NCI-H2029 (cell line): ENCODE results near the gene BTBD2.

Experiments
- DNase-seq: peaks from one replicate; lab custom pipeline; 2025; lab: John Stamatoyannopoulos, UW

Gene BTBD2

DNA sequence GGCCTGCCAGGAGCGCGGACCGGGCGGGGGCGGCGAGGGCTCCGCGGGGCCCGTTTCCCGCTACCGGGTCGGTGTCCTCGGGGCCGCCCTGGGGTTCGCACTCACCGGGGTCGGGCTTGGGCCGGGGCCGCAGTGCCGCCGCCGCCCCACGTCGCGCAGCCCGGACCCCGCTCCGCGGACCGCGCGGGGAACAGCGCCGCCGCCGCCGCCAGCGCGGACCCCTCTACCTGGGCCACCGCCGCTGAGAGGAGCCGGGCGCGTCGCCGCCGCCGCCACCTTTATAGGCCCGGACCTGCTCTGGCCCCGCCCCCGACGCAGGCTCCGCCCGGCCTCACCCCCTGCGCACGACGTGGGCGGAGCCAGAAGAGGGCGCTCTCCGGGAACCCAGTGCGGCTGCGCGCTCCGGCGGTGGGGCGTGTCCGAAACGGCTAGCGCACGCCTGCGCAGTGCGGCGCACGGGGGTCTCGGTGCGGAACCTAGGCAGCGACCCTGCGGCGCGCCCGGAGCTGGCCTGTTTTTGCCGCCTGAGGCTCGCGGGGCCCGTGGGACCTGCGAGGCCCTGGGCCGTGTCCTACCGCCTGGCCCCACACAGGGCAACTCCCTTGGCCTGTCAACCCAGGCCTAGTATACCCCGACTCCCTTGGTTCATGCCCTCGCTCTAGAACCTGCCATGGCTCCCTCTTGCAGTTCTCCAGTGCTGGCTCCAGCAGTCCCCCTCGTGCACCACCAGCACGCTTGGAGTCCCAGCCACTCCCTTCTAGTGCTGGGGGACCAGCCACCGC lies 35.7 kb upstream of the BTBD2 start, which contains the start of gene MKNK2:
MKNK2 (minus strand) TSS at position 254 of the 782 bp plus-strand sequence. CDS start 393 bp downstream, outside the sequence.
- peak; percentile 74 for DNase-seq

DNA sequence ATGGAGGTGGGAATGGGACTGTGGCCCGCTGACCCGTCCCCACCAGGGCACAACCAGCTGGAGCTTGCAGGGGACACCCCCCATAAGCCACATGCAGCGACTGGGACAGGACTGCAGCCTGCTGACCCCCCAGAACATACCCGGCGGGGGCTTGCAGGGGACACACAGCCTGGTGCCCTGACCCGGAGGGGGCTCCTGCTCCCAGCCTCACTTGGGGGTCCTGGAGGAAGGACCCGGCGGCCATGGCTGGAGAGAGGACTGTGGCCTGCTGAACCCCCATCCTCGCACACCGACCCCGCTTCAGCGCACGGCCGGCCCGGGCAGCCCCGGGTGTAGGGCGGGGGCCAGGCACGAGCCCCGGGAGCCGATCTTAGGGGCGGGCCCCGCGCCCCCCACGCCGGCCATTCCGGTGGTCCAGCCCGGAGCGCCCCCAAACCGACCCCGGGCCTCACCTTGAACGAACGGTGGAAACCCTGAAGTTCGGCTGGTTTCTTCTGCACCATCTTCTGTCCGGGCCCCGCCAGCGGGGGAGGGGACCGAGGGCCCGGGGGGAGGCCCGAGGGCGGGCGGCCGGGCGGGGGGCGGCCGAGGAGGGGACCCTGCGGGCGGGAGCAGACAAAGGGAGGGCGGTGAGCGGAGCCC lies 35.0 kb upstream of the BTBD2 start:
- DNase-seq = no peak

DNA sequence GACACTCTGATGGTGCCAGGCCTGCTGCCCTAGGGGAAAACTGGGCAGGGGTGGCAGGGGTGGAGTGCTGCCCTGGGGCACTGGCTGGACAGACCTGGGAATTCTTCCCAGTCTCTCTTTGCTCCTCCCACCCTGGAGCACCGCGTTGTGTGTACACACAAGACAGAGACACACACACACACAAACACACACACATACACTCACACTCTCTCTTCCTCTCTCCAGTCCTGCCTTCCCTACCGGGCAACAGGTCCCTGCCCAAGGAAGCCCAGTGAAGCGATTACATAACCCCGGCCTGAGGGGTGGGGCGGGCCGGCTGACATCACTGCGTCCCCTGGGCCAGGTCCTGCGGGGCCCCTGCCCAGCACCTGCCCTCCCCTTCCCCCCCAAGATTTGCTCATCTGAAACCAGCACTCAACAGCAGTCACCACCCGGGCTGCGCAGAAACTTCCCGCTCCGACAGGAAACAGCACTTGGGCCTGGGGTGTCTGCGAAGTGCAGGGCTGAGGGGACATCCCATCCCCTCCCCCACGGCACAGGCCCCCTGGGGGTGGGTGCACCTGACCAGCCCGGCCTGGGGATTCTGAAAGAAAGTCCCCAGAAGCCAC lies 34.3 kb upstream of the BTBD2 start:
- peak; percentile 78 for DNase-seq

DNA sequence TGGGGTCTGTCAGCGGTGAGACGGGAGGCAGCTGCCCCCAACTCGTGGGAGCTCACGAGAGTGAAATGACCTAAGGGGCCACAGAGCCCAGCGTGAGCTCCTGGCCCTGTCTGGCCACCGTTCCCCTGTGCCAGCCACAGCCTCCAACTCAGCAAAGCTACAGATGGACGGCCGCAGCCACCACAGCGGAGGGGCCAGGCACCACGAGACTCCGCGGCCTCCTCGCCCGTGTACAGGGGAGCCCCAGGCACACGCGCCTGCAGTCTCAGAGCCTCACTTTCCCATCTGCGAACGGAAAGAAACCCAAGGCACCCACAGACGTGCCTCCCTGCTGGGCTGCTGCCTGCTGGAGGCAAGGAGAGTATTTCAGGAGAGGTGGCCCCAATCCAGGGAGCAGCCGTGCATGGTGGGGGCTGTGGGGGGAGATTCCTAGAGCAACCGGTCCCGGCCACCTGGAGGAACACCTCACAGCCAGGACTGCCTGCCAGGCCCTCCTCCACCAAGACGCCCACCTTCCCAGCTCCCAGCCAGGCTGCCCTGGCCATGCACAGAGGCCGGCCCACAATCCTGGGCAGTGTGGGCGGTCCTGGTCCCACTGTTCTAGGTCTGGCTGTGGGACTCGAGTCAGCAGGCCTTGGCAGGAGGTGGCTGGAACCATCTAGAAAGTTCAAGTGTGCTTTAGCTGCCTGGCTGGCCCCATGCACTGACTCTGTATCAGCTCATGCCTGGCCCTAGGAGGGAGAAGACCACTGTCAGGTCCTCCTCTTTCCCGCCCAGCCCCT lies 33.6 kb upstream of the BTBD2 start:
- DNase-seq = no peak

DNA sequence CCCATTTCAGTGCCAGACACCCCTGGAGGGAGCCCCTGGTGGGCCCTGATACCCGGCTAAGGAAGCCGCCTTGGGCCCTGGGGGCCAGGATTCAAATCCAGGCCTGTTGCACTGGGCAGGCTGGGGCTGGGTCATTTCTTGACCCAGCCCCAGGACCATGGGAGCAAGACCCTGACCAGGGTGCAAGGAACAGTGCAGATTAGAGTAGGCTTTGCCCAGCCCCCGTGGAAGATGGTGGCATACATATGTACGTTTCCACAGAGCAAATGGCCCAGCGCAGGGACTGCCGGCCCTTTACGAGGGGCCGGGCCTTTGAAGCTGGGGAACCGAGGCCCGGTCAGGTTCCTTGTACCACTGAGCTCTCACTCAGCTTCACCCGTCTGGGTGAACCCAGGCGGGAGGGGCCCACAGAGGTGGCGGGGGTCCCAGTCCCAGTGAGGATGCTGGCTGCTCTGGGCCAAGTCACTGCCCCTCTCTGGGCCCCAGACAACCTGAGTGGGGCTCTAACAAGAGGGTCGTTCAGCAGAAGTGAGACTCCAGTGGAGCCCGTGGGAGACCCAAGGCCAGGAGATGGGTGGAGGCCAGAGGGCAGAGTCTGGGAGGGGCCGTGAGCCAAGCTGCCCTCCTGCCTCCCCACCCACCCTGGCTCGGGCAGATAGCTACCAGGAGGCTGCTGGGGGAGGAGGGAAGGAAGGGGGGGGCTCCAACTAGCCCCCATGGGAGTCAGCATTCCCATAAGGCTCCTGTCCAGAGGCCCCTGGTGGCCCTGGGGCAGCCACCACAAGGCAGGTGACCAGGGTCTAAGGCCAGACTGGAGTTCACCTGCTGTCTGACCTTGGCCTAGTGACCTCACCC lies 32.8 kb upstream of the BTBD2 start:
- no peak for DNase-seq

DNA sequence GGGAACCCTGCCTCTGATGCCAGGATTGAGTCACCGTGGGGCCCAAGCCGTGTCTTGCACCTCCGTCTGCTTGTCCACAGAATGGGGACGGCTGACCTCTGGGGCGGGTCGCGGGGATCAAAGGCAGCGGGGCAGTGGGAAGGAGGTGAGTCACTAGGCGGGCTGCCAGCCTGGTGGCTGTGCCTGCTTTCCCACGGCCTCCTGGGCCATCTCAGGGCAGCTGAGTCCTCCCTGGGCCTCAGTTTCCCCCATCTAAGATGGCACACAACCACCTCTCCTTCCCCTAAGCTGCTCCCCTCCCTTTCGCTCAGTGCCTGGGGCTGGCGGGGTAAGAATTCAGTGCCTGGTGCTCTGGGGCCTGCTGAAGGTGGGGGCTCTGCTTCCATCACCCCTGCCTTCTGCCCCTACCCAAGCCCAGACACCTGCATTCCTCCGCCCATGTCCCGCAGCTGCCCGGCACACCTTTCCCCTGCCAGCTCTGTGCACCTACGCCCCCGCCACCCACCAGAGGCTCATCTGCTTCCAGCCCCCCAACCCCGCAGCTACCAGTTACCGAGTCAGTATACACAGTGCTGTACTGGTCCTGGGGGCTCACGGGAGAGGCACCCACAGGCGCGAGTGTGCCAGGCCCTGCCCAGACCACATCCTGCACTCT lies 32.1 kb upstream of the BTBD2 start:
- DNase-seq = no peak

DNA sequence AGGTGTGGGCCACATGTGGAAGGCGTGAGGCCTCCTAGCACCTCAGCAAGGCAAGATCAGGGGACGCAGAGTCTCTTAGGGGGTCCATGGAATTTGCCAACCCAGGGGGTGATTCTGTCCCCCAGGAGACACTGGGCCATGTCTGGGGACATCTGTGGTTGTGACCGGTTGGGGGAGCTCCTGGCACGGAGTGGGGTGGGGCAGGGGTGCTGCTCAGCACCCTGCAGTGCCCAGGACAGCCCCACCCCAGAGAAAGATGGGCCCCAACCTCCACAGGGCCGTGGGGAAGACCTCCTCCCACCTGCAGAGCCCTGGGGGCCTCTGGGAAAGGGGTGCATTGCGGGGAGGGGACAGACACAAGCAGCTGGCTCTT lies 31.5 kb upstream of the BTBD2 start:
- no peak for DNase-seq

DNA sequence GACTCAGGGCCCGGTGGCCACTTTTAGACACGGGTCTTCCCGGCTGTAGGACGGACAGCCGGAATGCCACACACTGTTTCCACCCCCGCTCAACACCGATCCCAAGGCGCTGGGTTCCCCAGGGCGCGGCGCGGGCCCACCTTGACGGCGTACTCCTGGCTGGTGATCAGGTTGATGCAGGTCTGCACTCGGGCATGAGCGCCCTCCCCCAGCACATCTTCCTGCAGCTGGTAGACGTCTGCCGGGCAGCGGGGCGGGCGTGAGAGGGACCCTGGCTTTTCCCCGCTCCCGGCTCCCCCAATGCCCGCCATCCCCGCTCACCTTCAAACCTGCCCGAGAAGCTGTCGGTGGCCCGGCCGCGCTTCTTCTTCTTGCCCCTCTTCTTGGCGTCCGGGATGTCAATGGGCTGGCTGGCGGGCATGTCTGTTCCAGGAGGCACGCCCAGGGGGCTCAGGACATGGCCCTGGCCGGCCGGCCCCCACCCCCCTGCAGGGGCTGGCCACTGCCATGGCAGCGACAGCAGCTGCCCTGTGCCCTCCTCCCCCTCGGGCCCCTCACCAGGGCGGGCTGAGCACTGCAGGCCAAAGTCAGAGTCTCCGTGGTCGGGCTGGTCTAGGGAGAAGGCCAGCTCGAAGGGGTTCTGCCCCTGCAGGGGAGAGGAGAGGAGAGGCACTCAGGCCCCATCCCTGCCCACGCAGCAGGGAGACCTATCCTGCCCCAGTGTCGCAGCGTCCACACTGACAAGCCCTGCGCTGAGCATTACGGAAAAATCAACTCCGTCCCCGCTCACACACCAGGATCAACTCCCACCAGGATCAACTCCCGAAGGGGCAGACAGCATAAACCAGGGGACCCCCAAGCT lies 30.8 kb upstream of the BTBD2 start:
- DNase-seq = no peak

DNA sequence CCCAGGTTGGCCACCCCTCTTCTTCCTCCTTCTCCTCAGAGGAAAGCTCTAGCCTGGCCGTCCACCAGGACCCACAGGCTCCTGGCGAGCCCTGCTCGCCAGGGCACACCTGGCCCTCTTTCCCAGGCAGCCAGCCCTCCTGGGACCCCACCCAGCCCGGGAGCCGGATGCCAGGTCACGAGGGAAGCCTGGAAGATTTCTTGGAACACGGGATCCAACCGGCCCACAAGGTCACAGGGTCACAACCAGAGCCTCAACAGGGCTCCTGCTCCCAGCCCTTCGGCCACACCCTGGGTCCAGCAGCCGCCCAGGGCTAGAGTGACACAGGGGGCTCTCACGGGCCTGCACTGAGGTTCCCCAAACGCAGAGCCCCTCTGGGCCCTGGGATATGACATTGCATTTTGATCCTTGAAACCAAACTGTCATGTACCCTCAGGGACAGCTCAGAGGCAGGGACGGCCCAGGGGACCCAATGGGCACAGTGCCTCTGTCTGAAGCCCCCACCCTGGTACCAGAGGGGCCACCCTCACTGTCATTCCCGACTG lies 30.1 kb upstream of the BTBD2 start:
- DNase-seq = no peak

DNA sequence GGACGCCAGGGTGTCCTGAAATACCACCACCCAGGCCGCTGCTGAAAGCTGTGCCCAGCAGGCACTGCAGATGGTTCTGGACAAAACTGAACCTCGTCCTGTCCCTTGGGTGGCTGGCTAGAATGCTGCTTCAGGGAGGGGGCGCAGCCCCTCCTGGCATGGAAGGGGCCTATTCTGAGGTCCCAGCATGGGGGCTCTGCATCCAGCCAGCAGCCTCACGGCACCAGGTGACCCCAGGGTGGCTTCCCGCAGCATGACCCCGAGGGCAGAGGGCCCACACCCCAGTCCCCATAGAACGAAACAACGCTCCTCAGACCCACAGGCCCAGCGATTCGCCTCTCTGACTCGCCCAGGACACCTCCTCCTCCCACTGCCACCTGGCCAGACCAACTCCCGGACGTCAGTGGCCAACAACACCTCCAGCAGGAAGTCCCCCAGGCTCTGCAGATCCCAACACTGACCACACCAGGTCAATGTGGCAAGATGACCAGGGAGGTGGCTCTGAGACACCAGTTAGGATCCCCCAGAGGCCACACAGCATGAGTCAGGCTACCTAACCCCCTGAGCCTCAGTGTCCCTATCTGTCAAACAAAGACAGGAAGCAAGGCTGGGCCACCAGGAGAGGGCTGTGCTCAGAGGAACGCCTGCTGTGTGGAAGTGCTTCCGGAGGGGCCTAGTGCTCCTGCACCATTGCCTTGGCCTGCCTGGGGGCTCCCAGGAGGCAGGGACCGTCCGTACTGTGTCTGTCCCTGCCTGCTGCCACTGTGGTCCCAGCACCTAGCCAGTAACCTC lies 29.4 kb upstream of the BTBD2 start:
- DNase-seq = no peak

DNA sequence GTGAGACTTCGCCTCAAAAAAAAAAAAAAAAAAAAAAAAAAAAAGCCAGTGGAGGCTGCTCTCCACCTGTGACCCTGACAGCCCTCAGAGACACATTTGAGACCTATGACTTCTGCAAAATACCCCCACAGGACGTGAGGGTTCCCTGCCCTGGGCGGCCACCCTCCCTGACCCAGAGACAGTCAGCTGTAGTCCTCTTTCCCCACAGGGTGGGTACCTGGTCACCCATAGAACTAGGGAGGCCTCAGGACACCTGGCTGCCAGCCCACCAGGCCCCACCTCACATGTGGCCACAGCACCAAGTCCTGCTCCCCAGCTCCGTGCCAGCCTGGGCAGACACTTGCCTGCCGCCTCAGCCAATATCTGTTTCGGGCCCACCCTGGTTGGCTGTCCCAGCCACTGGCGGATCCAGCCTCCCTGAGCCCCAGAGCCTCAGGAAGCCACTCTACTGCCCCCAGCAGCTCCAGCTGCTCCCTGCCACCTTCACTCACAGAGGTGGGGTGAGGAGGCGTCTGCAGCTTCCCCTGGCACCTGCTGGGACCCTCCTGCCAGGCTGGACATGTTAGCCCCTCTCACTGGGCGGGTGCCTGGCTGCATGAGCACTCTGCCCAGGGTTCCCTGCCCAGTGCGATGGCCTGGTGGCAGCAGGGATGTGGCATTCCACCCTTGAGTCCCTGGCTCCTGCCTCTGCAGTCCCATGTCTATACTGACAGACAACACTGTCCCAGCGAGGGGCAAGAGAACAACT lies 28.6 kb upstream of the BTBD2 start:
- DNase-seq = no peak

DNA sequence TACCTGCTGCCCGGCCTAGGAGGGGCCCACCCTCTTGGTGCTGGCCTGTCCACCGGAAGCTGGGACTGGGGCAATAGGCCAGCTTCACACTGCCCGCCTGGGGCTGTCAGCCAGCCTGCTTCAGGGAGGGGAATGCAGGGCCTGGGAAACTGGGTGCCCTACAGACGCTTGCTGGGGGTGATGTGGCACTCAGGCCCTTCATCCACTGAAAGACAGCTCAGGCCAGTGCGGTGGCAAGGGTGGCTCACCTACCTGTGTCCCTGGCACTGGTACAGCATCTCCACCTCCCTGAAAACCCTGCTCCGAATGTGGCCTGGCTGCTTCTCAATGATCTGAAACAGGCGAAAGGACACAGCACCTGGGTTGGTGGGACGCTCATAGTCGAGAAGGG lies 27.7 kb upstream of the BTBD2 start:
- DNase-seq = no peak

DNA sequence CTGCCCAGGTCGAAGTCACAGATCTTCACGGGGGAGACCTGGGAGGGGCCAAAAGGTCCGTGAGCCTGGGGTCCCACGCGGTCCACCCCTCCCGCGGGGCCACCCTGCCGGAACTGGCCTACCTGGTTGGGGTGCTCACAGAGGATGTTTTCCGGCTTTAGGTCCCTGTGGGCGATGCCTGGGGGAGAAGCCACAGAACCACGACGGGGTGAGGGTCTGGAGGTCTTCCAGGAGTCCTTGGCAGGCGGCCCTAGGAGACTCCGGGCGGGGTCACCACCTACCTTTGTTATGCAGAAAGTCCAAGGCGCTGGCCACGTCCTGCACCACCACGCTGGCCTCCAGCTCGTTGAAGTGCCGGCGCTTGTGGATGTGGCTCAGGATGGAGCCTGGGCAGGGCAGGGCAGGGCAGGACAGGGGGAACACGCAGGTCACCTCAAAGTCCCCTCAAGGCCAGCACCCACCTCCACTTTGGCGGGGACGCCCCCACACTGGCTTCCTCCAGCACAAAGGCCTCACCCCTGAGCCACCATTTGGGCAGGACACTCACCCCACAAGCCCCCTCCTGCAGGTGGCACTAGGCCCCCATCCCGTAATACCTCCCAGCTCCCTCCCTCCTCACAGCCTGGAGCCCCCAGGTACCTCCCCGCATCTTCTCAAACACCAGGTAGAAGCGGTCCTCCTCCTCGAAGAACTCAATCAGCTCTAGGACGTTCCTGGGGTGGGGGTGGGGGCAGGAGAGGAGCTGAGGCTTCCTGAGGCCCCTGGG lies 27.2 kb upstream of the BTBD2 start:
- DNase-seq = no peak

DNA sequence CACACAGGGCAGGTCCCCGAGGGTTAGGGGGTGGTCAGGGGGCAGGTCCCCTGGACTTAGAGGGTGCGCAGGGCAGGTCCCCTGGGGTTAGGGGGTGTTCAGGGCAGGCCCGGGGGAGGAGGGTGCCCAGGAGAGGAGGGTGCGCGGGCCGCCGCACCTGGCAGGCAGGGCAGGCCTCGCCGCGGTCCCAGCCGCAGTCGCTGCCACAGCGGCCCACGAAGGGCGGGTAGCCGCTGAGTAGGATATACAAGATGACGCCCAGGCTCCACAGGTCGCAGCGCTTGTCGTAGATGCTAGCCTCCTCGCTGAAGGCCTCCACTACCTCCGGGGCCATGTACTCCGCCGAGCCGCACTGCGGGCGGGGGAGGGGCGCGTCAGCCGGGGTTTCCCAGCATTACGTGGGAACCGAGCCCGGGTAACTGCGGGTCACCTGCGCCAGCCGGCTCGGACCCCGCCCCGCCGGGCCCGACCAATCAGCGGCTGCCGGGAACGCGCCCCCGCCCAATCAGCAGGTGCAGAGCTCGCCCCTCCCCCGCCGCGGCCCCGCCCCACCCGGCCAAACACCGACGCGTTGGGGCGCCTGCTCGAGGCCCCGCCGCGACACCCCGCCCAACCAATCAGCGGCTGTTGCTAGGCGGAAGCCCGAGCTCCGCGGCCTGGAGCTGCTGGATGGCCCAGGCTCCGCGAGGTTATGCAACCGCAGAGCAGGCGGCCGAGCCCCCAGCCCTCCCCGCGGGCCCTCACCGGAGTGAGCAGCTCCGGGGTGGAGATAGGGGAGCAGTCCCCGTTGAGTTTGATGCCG lies 26.4 kb upstream of the BTBD2 start:
- peak; percentile 97 for DNase-seq

DNA sequence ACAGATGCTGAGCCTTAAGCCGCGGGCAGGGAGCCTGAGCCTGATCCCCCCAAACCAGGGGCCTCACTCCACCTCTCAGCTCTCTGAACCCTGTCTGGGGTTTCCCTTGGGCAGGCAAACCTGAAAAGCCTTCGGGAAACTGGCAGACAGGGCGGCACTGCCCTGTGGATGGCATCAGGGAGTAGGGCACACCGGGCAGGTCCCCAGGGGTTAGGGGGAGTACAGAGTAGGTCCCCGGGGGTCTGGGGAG lies 25.8 kb upstream of the BTBD2 start:
- DNase-seq = no peak

DNA sequence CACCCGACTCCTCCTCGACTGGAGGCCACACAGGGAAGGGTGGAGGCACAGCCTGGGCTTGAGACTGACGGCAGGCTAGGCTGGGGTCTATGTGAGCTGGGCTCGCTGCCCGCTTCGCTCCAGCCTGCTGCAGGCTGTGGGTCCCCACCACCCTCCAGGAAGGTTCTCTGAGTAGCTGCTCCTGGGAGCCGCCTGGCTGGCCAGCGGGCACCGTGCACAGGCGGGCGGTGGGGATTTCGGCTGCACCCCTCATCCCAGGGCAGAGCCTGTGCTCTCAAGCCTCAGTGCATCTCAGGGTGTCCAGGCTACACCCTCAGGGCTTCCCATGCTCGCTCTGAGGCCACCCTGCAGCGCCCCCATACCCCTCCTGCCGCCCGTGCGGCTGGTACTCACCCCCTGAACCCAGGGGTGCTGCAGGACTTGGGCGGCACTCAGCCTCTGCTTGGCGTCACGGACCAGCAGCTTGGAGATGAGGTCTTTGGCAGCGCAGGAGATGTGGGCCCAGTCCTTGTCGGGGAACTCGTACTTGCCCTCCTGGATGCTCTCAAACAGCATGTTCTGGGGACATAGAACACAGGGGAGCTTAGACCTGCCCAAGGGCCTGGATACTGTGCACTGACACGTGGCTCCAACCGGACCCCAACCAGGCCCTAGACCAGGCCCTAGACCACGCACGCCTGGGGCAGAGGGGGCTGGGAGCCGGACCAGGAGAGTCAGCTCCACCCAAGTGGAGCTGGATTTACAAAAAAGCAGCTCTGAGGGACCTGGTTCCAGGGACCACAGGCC lies 25.3 kb upstream of the BTBD2 start:
- no peak for DNase-seq
